ENCODE data around the gene MAPKAP1. TPM values are rescaled to one million over a fixed set of nuclear protein-coding genes. Genes with fewer than 3 reads are reported as not detected.

Gene MAPKAP1
- polyA plus RNA-seq, 1 donor (not counting 4 experiments of a cell fraction or from before 2014, with no cell fraction given), result 129 TPM

DNA sequence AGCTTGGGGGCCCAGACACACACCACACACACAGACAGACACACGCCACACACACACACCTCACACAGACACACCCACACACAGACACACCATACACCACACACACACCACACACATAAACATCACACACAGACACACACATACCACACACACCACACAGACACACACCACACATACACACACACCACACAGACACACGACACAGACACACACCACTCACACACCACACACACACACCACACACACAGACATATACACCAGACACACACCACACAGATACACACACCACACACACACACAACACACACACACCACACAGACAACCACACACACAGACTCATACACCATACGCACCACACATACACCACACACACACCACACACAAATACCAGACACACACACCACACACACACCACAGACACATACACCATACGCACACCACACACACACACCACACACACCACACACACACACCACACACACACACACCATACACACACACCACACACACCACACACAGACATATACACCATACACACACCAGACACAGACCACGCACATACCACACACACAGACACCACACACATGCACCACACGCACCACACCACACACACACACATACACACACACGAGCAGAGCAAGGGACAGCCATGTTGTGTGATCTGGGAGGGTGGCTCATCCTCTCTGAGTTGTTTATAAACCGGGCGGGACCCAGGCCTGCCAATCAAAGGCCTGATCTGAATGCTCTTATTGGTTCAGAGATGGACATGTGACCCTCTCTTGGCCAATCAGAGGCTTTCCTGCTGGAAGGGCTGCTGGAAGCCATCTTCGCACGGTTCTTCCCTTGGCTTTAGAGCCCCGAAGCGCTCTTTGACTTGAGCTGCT lies 297.1 kb downstream of the MAPKAP1 start:
- H4K20me1 ChIP-seq (ENCODE audit: control insufficient read depth, extremely low read depth, insufficient read depth, low read length), result no peaks in the 10 kb centered on the region
- TF ChIP-seq EZH2 (IDR thresholded peaks at IDR 0.05; ENCODE audit: low read length), result no peak
- TF ChIP-seq, protein P1, sequence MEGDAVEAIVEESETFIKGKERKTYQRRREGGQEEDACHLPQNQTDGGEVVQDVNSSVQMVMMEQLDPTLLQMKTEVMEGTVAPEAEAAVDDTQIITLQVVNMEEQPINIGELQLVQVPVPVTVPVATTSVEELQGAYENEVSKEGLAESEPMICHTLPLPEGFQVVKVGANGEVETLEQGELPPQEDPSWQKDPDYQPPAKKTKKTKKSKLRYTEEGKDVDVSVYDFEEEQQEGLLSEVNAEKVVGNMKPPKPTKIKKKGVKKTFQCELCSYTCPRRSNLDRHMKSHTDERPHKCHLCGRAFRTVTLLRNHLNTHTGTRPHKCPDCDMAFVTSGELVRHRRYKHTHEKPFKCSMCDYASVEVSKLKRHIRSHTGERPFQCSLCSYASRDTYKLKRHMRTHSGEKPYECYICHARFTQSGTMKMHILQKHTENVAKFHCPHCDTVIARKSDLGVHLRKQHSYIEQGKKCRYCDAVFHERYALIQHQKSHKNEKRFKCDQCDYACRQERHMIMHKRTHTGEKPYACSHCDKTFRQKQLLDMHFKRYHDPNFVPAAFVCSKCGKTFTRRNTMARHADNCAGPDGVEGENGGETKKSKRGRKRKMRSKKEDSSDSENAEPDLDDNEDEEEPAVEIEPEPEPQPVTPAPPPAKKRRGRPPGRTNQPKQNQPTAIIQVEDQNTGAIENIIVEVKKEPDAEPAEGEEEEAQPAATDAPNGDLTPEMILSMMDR (optimal IDR thresholded peaks at IDR 0.05 in 1 of 3, IDR thresholded peaks at IDR 0.05 in 1 of 3, conservative IDR thresholded peaks at IDR 0.05 in 1 of 3; ENCODE audit: extremely low read depth in 1 of 3, insufficient read depth in 2 of 3, low read length in 3 of 3), result no peak
- H3K4me2 ChIP-seq (ENCODE audit: control insufficient read depth, extremely low read depth, insufficient read depth, low read depth, low read length), result no peak overlapping the region
- DNase-seq (ENCODE audit: low read depth, low spot score) (no peak), FAIRE-seq (no peak)
- no peak overlapping the region for H2AFZ ChIP-seq (ENCODE audit: control insufficient read depth, low read length)
- no peak overlapping the region for H3K9ac ChIP-seq (ENCODE audit: control insufficient read depth, extremely low read depth, insufficient read depth, low read length)
- no peaks in the 10 kb centered on the region for H3K36me3 ChIP-seq (ENCODE audit: control insufficient read depth in 2 of 2, extremely low read depth in 1 of 2, insufficient read depth in 2 of 2, low read length in 2 of 2)
- H3K27ac ChIP-seq (ENCODE audit: control insufficient read depth, insufficient read depth, low read length), result no peak overlapping the region
- no peaks in the 10 kb centered on the region for H3K79me2 ChIP-seq (ENCODE audit: control insufficient read depth, insufficient read depth, low read length)
- H3K4me3 ChIP-seq (ENCODE audit: control insufficient read depth in 2 of 3, extremely low read depth in 1 of 3, insufficient read depth in 2 of 3, low read depth in 1 of 3, low read length in 3 of 3), result no peak overlapping the region
- H3K9me1 ChIP-seq (ENCODE audit: control insufficient read depth, extremely low read depth, insufficient read depth, low read length), result no peaks in the 10 kb centered on the region
- H3K4me1 ChIP-seq (ENCODE audit: control insufficient read depth, extremely low read depth, insufficient read depth, low read length), result peaks cover 10% of the 10 kb centered on the region
- H3K27me3 ChIP-seq (ENCODE audit: control insufficient read depth, extremely low read depth, insufficient read depth, low read length), result no peaks in the 10 kb centered on the region
- no peaks in the 10 kb centered on the region for H3K9me3 ChIP-seq (ENCODE audit: control insufficient read depth, low read depth, low read length)
- dilution Hi-C loops (cut with MboI; ENCODE audit: extremely low pct_ligation_motif_present, low sequenced_read_pairs), result no loop called here

DNA sequence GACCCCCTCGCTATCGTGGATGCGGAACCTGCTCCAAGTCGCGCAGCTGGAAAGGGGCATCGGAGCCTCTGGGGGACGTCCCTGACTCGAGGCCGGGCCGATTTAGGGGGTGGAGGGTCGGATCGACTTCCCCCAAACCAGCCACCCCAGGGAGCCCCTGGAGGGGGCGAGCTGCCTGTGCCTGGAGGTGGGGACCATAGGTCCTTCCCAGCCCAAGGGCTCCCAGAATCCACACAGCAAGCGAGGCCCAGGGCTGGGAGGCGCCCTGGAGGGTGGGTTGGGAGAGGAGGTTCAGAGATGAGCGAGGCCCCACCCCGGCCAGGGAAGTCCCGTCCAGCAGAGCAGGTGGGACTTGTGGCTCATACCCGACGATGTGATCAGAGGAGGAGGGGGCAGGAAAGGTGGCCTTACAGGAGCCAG lies 297.8 kb downstream of the MAPKAP1 start:
- dilution Hi-C loops (cut with MboI; ENCODE audit: extremely low pct_ligation_motif_present, low sequenced_read_pairs), result no loop called here
- Histone ChIP-seq H3K4me1 (ENCODE audit: control insufficient read depth, extremely low read depth, insufficient read depth, low read length) (peaks cover 10% of the 10 kb centered on the region), H3K27me3 (ENCODE audit: control insufficient read depth, extremely low read depth, insufficient read depth, low read length) (no peaks in the 10 kb centered on the region), H3K9ac (ENCODE audit: control insufficient read depth, extremely low read depth, insufficient read depth, low read length) (no peak overlapping the region), H4K20me1 (ENCODE audit: control insufficient read depth, extremely low read depth, insufficient read depth, low read length) (no peaks in the 10 kb centered on the region), H3K4me2 (ENCODE audit: control insufficient read depth, extremely low read depth, insufficient read depth, low read depth, low read length) (no peak overlapping the region), H3K36me3 (ENCODE audit: control insufficient read depth in 2 of 2, extremely low read depth in 1 of 2, insufficient read depth in 2 of 2, low read length in 2 of 2) (no peaks in the 10 kb centered on the region), H2AFZ (ENCODE audit: control insufficient read depth, low read length) (no peak overlapping the region), H3K9me3 (ENCODE audit: control insufficient read depth, low read depth, low read length) (no peaks in the 10 kb centered on the region), H3K79me2 (ENCODE audit: control insufficient read depth, insufficient read depth, low read length) (no peaks in the 10 kb centered on the region), H3K27ac (ENCODE audit: control insufficient read depth, insufficient read depth, low read length) (no peak overlapping the region), H3K9me1 (ENCODE audit: control insufficient read depth, extremely low read depth, insufficient read depth, low read length) (no peaks in the 10 kb centered on the region), H3K4me3 (ENCODE audit: control insufficient read depth in 2 of 3, extremely low read depth in 1 of 3, insufficient read depth in 2 of 3, low read depth in 1 of 3, low read length in 3 of 3) (no peak overlapping the region)
- FAIRE-seq (no peak), DNase-seq (ENCODE audit: low read depth, low spot score) (no peak)
- TF ChIP-seq, protein P1 (optimal IDR thresholded peaks at IDR 0.05 in 1 of 3, IDR thresholded peaks at IDR 0.05 in 1 of 3, conservative IDR thresholded peaks at IDR 0.05 in 1 of 3; ENCODE audit: extremely low read depth in 1 of 3, insufficient read depth in 2 of 3, low read length in 3 of 3), result no peak
- no peak for TF ChIP-seq EZH2 (IDR thresholded peaks at IDR 0.05; ENCODE audit: low read length)

Measured in keratinocyte (primary cell).